ENCODE results near the gene NXNL1.

NXNL1 gene

DNA sequence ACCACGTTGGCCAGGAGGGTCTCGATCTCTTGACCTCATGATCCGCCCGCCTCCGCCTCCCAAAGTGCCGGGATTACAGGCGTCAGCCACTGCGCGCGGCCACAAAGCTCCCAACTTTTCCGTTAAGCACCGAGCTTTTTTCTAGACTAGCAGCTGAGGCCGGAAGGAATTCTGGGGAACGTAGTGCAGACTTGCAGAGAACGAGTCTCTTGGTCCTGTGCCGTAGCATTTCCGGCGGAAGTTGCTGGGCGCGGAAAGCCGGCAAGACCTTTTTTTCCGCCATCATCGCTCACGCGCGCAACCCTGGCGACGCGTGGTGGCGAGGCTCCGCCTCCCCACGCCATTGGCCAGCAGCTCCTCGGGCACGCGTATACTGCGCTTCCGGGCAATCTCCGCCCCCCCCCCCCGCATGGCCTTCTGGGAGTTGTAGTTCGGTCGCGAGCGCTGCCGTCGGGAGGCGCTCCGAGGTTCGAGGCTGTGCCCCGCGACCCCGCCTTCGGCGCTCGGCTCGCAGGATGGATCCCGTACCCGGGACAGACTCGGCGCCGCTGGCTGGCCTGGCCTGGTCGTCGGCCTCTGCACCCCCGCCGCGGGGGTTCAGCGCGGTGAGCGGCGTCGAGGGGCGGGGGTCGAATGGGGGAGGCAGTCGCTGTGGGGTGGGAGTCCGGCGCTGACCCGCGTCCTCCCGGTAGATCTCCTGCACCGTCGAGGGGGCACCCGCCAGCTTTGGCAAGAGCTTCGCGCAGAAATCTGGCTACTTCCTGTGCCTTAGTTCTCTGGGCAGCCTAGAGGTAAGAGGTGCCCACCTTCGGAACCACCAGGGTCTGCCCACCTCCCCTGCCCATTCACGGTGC, 40.9 kb downstream of the NXNL1 start, which contains the start of gene MVB12A:
Gene MVB12A (plus strand): TSS at position 427 of the 854 bp plus-strand sequence. CDS start 89 bp downstream, at position 516.
- DNase-seq (ENCODE audit: low spot score): peak; percentile 96

DNA sequence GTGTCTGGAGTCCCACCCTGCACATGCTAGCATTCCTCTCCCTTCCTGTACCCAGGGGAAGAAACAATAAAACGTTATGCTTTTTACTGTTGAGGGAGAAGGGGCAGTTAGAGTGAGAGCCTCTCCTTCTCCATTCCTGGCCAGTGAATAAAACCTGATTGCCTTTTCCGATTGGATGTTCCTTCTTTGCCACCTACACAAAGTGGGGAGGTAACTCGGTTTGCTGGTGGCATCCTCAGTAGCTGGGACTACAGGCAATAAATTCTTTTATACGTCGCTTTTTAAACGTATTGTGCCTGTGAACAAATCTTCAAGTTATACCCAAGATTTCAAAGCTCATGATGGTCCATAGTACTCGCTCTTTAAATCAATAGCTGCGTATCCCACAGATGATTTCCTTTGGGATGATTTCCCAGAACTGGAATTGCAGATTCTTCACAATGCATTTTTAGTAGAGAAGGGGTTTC, 41.5 kb downstream of the NXNL1 start:
- DNase-seq (ENCODE audit: low spot score): no peak

DNA sequence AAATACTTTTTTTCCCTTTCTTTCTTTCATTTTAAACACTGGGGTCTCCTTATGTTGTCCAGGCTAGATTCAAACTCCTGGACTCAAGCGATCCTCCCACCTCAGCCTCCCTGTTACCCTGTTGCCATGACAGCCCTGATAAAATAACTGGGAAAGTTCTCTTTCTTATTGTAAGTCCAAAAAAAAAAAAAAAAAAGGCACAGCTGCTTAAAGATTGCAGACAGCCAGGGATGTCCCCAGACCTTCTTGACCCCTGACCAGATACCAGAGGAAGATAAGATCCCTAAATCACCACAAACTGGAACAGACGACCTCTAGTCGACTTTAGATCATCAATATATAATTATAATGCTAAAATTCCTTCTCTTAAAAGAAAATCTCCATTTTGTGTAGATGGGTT, 42.0 kb downstream of the NXNL1 start:
- no peak for DNase-seq (ENCODE audit: low spot score)

DNA sequence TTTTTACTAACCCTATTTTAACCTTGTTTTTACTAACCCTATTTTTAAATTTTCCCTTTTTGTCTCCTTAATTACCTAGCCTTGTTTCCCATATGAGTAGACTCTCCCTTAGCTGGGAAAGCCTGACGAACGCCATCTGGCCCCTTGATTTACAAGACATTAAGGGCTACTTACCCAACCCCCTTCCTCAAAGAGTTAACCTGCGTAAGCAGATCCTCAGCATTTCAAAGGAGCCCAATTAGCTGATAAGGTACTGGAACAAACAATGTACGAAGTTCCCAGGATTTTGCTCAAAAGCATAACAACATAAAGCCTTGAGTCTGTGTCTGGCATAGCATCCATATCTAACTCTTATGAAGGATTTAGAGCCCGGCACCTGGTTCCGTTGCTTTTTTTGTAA, 45.6 kb downstream of the NXNL1 start:
- no peak for DNase-seq (ENCODE audit: low spot score)

DNA sequence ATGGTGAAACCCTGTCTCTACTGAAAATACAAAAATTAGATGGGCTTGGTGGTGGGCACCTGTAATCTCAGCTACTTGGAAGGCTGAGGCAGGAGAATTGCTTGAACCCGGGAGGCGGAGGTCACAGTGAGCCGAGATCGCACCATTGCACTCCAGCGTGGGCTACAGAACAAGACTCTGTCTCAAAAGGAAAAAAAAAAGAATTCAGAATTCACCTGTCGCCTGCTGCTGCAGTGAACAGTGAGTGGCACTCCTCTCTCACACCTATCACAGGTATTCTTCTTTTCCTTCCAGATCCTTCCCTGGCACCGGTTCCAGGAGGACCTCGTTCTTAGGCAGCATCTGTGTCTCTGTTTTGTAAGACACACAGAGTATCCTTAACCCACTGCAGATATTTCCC, 46.6 kb downstream of the NXNL1 start:
- no peak for DNase-seq (ENCODE audit: low spot score)

DNA sequence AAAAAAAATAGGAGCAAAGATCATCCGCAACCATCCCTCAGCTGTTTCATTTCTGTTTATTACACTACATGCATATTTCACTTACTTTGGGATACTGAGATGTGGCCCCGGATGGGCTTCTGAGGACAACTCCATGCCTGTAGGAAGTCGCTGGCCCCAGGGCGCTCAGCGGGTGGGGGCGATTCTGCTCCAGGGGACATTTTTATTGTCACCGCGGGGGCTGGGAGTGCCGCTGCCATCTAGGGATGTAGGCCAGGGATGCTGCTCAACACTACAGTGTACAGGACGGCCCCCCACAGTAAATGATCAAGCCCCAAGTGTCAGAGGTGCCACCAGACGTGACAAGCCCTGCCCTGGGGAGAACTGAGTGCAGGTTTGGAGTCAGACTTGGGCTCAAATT, 48.9 kb downstream of the NXNL1 start:
- DNase-seq (ENCODE audit: low spot score): no peak

DNA sequence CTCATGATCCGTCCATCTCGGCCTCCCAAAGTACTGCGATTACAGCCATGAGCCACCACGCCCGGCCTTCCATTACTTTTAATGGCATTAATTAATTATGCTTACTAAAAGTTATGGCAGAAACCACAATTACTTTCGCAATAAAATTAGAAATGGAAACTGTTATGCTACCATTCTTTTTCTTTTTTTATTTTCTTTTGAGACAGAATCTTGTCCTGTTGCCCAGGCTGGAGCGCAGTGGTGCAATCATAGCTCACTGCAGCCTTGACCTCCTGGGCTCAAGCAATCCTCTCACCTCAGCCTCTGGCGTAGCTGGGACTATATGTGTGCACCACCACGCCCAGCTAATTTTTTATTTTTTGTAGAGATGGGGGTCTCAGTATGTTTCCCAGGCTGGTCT, 50.7 kb downstream of the NXNL1 start:
- DNase-seq (ENCODE audit: low spot score): no peak

DNA sequence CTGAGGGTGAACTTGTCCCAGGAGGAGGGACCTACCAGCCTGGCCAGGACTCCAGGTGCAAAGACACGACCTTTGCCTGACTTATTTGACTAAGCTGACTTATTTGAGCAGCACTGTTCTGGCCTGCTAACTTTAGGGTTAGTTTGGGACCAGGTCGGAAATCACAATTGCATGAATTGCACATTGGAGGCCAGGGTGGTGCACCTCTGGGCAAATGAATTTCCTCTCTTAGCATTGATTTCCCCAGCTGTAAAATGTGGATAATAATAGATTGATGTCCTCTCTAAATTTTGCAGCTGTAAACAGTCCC, 53.9 kb downstream of the NXNL1 start:
- DNase-seq (ENCODE audit: low spot score): no peak

DNA sequence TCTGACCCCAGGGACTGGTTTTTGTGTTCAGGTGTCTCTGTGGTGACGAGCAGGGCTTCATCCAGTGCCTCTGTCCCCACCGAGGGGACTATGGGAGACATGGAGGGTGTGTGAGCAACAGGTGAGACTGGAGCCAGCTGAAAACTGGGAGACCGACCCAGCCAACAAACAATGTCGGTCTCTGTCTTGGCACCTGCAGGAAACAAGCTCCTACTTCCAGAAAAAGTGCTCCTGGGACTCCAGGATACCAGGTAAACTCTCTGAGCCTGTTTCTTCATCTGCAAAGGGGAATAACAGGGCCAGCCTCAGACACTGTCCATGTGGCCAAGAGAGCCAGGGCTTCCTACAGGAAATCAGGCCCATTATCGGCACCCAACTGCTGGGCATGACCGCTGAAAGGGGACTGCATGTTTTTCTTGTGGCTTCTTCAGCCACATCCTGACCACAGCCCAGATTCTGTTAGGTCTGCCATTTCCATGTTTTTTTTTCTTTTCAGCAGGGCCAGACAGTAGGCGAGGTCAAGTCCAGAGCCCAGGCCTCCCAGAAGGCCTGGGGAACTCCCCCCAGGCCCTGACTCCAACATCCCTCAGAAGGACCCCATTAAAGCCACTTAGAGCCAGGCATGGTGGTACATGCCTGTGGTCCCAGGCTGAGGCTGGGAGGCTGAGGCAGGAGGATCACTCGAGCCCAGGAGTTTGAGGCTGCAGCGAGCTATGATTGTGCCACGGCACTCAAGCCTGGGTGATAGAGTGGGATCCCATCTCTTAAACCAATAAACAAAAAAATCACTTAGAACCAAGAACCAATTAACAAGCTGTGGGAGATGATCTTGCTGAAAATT, 54.5 kb downstream of the NXNL1 start:
- DNase-seq (ENCODE audit: low spot score): peak; percentile 14
